Anterior cingulate cortex (tissue), 58 donors: Measurements from ENCODE around the gene NPHP4.
A peak's percentile ranks its signal among the peaks of the same experiment; 100 is the strongest.
"Not testable (repeated sequence)": the region's sequence is repeated elsewhere in the genome, so short reads cannot be mapped to it uniquely, and the experiment has no call there.

ENCODE experiments used
- DNase-seq, 58 donors: peaks; one replicate each; lab custom pipeline; 2025; lab: John Stamatoyannopoulos, UW

NPHP4 gene

DNA sequence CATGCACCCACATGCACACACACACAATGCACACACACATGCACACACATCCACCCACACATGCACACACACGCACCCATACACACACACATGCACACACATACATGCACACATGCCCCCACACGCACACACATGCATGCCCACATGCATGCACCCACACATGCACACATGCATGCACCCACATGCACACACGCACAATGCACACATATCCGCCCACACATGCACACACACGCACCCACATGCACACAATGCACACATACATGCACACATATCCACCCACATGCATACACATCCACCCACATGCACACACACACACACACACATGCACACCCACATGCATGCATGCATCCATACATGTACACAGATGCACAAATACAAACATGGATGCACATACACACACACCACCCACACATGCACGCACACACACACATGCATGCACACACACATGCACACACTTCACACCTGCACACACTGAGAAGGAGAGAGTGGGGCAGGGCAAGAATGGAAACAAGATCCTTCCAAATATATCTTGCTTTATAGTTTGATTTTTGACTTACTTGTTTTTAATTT, 123.2 kb downstream of the NPHP4 start:
- DNase-seq = no peak

DNA sequence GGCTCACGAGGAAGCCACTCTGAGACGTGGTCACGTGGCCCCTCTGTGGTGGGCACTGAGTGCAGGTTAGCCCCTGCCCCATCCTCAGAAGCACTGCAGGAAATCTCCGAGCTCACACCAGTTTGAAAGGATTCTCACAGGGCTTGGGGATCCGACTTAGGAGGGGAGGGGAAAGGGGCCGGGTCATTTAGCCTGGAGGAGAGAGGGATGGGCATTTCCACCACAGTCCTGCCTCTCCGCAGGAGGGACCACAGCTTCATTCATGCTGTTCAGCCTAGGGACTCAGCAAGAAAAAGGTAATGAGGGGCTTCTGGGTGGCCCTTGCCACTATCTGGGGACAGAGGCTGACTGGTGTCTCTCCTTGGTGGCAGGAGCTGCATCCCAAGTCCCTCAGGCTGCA, 126.5 kb downstream of the NPHP4 start:
- no peak for DNase-seq

DNA sequence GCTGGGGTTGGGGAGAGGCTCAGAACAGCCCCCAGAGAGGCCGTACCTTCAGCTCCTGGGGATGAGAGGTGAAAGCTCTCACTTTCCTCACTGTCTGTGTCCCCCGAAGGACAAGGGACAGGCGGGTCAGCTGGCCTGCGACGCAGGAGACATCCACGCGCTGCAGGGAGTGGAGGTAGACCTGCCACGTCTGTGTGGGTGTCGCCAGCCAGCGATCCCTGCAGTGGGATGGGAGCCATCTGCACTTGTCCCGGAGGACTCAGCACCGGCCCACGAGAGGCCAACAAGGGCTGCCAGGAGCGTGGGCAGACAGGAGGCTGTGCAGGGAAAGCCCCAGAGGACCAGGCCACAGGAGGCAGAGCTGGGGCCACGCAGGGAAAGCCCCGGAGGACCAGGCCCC, 127.2 kb downstream of the NPHP4 start:
- no peak for DNase-seq

DNA sequence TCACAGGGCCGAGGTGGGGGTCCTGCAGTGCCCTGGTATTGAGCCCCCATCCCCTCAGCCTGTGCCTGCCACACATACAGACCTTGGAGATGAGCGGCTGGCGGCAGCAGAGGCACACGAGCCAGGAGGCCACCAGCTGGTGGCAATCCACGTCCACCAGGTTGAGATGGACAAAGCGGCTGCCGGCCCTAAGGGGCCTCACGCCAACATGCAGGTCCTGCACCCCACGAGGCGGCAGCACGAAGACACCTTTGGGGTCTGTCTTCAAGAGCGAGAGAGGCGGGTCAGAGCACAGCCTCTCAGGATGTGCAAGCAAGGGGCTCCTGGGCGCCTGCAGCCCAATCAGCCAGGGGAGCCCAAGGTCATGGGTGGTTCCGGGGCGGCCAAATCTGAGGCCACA, 128.0 kb downstream of the NPHP4 start:
- no peak for DNase-seq

DNA sequence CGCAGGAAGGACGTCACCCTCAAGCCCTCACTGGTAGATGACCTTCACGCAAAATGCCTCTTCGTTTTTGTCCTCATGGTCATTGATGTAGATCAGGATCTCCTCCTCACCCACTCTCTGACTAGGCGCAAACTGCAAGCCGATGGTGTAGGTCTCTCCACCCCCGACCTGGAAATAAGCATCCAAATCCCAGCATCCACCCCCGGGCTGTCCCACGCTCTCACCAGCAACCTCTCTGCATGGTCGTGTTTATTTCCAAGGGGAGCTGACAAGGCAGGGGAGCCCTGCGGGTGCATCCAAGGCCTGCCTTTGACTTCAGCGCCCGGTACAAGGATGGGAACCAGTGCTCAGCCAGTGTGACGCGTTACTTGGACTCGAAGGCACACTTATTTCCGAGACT, 129.0 kb downstream of the NPHP4 start:
- peak in 1 of 58 donors; percentile 4 for DNase-seq

DNA sequence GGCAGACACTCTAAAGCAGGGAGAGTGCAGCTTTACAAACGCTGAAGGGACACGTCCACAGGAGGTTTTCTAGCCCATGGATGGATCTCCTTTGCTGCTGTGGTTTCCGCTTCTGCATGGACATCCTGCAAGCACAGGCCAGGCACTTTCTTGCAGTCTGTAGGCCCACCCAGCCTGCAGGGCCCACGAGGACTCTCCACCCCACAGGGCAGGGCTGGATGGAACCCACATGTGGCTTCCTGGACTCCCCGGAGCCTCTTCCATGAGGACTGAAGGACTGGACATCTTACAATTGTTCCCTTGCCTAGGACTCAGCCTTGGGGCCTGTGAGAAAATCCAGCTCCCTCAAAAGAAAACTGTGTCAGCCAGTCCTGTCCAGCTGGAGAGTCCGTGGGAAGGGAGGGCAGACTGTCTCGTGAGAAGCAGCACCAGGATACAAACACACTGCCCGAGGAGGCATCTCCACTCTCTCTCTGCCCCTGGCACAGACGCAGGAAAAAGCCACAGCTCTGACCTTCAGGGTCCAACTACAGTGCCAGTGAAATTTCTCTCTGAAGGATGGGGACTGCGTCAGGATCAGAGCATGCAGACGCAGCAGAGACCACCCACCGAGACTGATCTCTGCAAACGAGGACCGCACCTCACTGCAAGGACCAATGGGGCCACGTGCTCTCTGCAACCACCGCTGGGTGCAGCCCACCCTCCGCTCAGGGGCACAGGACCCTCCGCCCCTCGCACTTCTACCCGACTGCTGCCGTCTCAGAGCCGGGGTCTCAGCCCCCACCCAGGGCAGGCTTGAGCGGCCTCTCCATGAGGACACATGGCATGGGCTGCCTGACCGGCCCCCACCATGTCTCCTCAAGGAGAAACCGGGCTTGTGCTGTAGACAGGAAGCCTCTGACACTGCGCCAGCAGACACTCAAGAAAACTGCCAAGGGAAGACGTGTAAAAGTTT, 130.1 kb downstream of the NPHP4 start:
- no peak for DNase-seq

DNA sequence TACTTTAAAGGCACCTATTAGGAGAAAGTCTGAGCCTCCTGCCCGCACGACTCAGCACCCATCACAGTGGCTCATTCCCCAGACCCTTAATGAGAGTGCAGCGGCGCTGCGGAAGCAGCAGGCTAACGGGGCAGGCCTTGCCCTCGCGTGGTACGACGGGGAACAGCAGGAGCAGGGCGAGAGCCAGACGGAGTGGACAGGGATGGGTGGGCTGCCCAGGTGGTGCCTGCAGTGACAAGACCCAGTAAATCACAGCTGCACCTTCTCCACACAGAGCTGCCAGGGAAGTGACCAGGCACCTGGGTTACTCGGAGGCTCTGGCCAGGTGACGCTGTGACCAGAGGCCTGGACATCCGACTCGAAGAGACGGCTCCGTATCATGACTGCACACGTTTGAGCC, 131.9 kb downstream of the NPHP4 start:
- DNase-seq = no peak

DNA sequence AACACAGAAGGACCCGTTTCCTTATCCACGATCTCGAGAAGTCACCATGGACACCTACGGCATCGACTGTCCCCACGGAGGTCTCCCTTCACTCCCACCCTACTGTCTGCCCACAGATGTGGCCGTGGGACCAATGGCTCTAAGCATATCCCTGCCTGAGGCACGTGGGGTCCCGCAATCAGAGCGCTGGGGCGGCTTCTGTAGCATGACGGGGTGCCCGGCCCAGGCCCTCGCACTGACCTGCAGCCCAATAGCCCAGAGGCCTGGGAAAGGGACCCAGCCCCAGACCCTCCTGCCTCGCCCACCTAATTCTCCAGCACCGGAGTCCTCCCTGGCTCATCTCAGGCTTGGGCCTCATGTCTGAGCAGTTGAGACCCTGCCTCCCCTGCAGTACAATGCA, 132.5 kb downstream of the NPHP4 start:
- DNase-seq = no peak

DNA sequence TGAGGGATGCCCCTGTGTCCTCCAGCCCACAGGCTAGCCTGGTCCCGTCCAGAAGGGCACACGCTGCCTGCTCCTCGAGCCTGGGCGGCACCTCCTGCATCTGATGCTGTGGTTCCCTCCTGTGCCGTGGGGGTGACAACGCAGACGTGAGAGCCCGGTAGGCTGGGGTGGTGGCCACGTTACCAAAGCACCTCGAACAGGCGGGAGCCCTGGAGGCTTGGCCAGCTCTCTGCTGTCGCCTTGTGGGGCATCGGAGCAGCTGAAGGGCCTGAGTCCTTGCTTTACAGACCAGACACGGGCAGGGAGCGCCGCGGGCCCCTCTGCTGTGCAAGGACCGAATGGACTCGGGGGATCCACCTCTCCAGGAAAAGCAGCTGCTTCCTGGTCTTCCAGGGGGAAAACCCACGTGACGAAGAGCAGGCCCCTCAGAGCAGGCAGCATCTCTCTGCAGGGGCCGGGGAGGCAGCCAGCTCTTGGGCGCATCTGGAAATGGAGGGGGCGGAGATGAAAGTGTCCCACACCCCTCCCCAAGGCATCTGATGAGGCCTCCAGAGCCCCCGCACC, 133.3 kb downstream of the NPHP4 start:
- DNase-seq = no peak

DNA sequence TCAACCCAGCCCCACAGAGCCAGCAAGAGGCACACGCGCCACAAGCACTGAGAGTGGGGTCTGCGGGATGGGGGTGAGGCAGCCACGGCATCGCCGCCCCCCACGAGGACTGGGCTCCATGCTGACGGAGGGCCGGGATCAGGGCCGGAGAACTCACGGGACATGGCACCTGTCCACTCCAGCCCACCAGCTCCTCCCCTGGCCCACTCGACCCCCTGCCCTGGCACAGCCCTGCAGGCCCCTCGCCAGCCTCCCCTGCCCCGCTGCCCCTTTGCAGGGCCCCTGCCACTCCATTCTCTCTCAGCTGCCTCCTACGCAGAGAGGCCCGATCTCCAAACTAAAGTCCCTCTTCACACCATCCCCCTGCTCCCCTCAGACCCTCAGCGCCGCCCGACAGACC, 134.0 kb downstream of the NPHP4 start:
- no peak for DNase-seq

DNA sequence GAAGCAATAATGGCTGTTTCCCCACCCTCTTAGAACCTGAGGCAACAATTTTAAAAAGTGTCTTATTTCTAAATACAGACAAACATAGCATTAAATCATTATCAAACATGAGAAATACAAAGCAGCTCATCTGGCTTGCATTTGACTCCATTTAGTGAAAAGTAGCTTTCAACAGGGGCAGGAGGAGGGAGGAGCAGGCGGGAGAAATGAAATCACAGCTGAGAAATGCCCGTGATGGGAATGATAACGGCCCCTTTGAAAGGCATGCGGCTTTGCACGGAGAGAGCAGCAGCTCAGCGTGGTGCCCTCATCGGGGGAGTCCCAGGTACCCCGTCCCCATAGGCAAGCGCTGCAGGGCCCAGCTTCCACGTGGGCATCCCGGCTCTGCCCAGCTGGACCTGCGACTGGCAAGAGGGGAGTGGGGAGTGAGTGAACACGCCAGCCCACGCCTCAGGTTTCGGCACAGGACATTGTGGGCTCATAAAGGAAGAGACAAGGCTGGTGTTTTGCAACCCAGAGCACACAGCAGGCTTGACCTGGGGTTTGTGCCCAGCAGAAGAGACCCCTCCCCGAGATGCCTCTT, 134.6 kb downstream of the NPHP4 start:
- no peak for DNase-seq

DNA sequence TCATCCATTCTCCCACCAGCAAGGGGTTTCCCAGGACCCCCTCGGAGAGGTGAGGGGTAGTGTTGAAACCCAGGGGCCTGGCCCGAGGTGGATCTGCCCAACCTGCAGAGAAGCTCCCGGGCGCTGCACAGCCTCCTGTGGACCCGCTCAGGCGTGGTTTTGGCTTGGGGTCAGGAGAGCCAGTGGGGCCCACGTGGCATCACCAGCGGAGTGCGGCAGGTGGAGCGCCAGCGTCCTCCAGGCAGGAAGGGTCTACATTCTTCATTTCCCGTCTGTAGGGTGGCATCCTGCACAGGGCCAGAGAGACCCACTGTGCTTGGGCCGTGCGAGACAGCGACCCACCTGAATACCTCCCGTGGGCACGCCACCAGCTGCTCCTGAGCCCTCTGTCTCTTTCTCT, 135.2 kb downstream of the NPHP4 start:
- no peak for DNase-seq

DNA sequence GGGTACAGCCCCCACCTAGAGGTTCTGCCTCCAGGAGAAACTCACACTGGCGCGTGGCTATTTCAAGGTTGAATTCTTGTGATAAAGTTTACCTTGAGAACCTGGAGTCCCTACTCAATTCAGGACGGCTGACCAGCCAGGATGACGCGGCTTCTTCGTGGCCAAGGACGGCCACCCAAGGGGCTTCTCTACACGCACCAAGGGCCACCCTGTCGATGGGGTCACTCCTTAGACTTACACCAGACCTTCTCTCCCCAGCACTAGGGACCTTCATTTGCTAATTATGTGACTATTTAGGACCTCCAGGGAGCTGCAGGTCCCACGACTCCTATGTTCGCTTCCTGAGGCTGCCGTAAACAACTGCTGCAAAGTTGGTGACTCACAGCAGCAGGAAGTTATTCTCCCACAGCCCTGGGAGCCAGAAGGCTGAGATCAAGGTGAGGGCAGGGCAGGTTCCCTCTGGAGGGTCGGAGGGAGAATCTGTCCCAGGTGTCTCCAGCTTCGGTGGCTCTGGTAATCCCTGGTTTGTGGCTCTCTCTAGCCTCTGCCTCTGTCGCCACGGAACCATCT, 135.9 kb downstream of the NPHP4 start:
- no peak for DNase-seq

DNA sequence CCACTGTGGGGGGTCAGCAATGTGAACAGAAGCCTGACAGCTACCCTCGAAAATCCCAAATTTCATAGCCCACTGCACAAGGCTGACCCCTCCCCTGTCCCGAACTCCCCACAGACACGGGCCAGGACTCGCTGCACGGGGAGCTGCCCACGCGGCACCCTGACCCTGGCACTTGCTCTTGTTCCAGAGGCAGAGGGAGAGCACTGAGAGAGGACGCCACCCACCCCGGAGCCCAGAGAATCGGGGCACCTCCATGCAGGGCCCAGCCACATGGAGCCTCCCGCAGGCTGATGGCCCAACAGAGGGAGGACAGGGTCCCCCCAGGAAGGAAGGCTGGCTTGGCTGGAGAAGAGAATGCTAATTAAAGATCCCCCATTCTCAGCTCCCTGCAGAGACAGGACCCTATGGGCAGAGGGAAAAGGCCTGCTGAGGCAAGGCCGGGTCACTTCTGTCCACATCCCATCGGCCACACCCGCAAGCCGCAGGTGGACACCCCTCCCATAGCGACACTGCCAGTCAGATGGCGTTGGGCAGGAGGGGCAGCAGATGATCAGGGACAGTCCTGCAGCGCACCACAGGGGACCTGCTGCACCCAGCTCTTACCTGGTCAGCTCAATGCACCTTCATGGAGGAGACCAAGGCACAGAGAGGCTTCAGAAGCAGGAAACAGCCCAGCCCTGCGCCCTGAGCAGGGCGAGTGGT, 136.9 kb downstream of the NPHP4 start:
- DNase-seq = no peak

DNA sequence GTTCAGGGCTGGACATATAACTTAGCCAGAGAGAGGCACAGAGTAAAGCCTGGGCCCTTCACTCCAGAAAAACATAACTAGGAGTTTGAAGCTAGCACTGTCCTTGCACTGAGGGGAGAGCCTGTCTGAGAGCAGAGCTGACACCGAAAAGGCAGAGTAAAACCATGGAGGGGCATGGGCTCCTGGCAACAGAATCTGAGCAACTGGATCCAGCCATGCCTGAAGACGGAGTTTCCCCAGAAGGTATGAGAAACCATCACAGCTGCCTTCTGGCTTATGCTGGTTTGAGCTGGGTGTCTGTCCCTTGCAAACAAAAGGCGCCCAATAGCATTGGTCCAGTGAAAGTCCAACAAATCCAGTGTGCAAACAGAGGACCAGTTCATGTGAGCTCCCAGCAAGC, 137.5 kb downstream of the NPHP4 start:
- no peak for DNase-seq

DNA sequence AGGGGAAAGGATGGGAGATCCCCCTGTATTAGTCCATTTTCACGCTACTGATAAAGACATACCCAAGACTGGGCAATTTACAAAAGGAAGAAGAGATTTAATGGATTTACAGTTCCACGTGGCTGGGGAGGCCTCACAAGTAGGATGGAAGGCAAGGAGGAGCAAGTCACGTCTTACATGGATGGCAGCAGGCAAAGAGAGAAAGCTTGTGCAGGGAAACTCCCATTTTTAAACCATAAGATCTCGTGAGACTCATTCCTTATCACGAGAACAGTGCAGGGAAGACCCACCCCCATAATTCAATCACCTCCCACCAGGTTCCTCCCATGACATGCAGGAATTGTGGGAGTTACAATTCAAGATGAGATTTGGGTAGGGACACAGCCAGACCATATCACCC, 138.4 kb downstream of the NPHP4 start:
- DNase-seq = not testable (repeated sequence)

DNA sequence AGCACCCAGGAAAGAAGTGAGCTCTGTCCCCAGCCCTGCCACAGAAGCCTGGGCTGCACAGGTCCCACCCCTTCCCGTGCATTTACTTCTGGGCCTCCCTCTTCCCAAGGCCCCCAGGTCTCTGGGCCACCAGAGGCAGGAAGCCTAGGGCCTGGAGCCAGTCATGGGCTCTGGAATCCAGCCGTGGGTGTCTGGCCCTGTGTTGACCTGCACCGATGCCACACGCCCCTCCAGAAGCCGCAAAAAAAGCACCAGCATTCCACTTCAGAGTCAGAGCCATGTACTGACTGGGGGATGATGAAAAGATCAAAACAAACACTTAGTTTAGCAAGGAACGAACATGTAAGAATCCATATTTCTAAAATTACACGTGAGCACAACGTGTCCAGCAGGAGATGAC, 141.7 kb downstream of the NPHP4 start:
- no peak for DNase-seq

DNA sequence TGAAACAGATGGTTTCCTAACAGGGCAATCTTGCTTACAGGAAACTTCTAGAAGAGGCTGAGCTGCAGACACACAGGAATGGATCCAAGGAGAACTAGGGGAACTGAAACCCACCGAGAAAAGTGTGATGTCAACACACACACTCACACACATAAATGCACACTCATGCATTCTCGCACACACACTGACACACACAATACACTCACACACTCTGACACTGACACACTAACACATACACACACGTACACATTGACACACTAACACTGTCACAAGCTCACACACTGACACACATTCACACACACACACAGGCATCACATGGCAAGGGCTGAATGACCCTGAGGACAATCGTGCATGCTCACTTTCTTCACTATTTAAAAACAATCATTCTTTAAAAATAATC, 142.7 kb downstream of the NPHP4 start:
- DNase-seq = no peak

DNA sequence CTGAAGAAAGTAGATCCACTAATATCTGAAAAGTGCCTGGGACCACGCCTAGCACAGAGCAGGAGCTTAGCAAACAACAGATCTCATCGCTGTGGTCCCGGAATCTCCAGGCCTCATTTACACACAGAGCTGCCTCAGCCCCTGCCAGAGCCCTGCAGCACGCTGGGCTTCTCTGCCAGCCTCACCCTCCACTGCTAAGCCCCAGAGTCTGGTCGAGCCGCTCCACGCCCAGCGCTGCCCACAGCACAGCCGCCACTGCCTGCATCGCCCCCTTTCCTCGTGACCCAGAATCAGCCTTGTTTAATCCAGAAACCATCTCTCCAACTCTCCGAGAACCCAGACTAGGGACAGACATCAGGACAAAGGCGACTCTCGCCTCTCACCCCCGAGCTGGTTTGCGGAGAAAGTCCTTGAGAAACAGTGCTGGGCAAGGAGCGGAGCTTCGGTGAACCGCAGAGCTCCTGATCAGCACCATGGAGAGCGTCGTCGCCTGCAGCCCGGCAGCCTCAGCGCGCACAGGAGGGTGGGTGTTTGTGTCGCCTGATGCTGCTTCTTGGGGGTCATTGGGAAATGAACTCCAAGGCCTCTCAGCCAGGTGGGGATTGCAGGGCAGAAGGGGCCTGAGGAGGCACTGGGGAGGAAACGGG, 145.1 kb downstream of the NPHP4 start:
- no peak for DNase-seq

DNA sequence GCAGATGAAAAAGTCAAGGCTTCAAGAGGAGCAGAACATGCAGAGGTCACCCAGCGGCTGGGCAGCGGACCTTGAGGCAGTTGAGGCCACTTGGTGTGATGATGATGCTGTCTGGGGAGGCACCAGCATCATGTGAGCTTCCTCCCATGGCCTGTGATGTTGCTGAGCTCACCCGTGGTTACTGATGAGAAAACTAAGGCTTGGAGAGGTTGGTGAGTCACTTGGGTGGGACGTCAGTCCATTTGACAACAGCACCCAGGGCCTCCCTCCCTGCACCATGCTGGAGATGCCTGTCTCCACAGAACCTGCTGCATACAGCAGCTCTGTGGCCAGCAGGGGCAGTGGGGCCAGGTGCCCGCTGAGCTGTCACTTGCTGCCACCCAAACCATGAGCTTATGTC, 146.8 kb downstream of the NPHP4 start:
- DNase-seq = no peak
